H1 (cell line): ENCODE results near the gene MPP4.

Source experiments
- CTCF ChIP-seq, 3 experiments: IDR thresholded peaks; 1 replicate in 2 of 3; 2 replicates in 1 of 3; pipeline versions ENCODE4 v1.5.1 to v1.6.1; 2011; ENCODE audit warnings: low read length in 3 of 3, mild to moderate bottlenecking in 3 of 3, inconsistent platforms in 2 of 3, low read depth in 1 of 3, moderate library complexity in 1 of 3; ENCODE audit not compliant: insufficient read depth in 1 of 3; ENCODE audit errors: control extremely low read depth in 1 of 3
- FOSL1 ChIP-seq: IDR thresholded peaks from 2 replicates; pipeline ENCODE4 v1.6.1; 2011; ENCODE audit warnings: mild to moderate bottlenecking, low read depth, low read length, moderate library complexity; ENCODE audit not compliant: insufficient read depth
- POLR2AphosphoS5 ChIP-seq: IDR thresholded peaks from 2 replicates; pipeline ENCODE4 v1.6.1; 2011; ENCODE audit warnings: low read depth, low read length

- TF ChIP-seq FOSL1 (no peak), CTCF (IDR thresholded peaks at IDR 0.05; ENCODE audit: control extremely low read depth in 1 of 3, insufficient read depth in 1 of 3, low read depth in 1 of 3, low read length in 3 of 3) (0 out of 4 replicates have a peak, but pooled peaks of 1 of the 3 experiments have one; percentile 2), POLR2AphosphoS5 (no peak)
Observed at GRCh38 chr2:201618744-201619662, 79.4 kb downstream of the MPP4 start.
